ENCODE results near the gene TOPORS.
"Not testable (repeated sequence)": the region's sequence is repeated elsewhere in the genome, so short reads cannot be mapped to it uniquely, and the experiment has no call there.

The TOPORS gene

DNA sequence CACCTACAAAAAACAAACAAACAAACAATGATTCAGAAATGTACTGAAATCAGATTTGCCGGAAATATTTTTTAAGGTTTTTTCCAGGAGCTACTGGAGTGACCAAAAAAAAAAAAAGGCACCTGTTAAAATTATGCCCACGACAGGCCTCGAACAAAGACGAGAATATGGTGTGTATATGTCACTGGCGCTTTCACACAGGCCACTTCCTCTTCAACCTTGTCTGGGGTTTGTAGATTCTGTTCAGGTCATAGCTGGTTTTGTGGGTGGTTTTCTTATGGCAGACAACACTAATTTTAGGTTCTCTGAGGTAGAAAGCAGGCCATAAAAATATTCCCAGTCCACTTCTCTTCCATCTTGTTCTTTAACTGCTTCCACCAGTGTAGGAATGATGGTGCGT, 13.6 kb upstream of the TOPORS start:
- no peak for DNase-seq

DNA sequence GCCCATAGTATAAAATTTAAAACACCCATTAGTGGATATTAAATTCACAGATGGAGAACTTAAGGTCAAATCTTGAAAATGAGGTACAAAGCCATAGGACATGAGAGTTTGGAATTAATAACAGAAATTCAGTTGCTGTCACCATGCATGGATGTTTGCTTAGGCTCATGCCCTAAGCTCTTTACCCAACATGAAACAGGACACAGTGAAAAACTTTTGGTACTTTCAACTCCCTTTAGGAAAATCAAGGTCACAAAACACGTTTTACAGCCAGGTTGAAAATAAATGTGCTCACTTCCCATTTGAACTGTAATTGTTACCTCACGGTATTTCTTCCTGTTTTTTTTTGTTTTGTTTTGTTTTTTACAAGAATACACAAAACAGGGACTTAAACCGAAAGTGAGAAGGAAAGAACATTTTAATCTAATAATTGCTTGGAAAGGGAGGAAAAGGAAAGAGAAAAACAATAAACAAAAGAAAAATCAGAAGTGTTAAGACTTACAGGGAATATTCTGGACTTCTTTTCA, 6.1 kb upstream of the TOPORS start:
- peak in 2 of 4 experiments; percentile 26 to 30 for DNase-seq

DNA sequence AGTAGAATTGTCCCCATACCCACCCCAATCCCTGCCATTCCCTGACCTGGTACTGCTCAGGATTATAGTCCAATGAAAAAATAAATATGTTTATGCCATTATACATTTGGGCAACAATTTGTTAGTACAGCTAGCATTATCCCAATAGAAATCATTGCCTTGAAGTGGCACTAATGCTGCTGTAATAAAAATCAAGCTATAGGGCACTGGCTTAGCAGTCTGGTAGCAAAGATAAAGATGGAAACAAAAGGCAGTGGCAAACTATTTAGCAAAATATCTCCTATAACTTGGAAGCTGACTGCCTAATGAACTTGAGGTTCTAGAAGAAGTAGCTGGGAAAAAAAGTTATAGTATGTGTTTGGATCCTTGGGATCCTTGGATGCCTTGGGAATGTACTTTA, 2.2 kb upstream of the TOPORS start:
- no peak for DNase-seq

DNA sequence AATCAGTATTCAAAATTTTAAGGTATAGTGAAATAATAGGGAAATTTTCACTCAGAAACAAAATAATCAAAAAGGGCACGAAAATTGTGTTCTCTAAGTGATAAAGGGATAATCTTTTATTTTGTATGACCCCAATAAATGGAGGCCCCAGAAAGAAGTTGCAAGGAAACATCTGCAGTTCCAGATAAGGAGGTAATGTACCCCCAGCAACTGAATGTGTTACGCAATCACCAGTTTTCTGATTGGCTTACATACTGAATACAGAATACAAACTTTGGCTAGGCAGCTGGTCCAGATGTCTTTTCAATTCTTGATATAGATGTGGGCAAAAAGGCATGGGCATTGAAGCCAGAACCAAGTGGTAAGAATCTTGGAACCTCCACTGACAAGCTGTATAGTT, 1.7 kb upstream of the TOPORS start:
- no peak for DNase-seq

DNA sequence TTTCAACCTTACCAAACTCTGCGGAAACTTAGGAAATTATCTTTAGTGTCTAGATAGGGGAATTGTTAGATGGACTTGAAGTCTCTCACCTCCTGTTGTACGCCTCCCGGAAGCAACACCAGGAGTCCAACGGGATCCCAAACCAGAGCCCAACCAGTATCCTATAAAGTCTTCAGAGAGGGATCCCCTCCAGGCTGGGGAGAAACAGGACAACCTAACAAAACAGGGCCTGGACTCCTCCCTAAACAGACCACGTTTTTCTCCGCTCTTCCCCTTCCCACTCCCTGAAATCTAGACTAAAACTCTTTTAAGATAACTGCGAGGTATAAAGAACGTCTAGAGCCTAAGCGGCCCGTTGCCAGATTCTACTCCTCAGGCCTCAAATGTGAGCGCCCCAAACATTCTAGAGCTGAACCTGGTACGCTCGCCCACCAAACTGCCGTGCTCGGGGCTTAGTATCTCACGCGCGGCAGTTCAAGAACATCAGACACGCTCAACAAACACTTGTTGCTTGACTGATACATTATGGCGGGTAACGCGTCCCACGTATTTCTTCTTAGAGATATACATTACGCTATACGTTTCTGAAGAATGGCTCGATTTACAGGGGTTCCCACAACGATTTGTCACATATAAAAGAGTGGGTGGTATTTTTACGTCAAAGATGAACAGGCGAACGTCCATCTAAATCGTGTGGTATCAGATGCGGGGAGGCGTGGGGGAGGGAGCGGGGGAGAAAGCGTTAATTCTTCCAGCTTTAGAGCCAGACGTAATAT, 922 bp downstream of the TOPORS start:
- DNase-seq, result peak; percentile 43 to 76 (median 46)

DNA sequence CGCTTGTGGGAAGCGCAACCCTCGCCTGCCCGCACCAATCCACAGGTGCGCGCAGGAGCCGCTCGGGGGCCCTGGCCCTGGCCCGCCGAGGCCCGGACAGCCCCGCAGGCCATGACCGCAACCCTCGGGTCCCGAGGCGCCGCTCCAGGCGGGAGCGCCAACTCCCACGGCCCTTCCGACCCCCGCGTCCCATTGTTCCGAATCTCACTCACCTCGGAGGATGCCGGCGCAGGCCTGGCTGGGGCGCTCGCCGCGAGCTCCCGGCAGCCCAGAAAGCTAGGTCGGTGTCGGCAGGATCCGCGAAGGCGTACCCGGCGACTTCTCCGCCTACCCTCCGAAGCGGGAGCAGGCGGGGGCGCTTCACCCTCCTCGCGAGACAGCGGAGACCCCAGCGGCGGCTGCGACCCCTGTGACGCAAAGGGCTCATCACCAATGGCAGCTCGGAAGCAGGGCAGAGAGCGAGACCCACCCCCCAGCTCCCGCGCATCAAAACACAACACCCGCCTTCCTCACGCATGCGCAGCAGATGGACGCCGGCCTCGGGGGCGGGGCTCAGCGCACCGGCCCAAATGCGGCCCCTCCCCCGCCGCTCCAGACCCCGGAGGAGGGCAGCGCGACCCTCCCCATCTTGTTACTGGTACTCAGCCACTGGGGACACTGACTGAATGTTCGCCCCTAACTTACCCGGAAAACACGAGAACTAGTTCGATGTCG, 1.7 kb downstream of the TOPORS start:
- DNase-seq, result peak; percentile 85 to 92 (median 88)

DNA sequence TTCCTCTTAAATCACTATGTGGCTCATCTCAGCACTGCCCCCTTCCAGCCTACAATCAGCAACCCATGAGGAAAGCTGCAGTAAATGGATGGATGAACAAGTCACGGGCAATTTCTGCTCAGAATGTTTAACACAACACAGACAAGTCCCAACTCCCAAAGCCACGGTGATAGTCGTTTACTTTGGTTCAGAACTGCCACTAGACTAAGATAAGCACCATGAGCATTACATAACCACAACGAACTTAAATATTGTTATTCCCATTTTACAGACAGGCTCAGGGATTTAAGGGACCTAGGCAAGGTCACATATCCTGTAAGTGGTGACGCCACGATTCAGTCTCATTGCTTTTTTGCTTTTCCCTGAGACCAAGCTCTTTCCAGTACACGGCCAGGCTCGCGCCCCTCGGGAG, 2.2 kb downstream of the TOPORS start:
- DNase-seq, result peak in 1 of 4 experiments; percentile 2

DNA sequence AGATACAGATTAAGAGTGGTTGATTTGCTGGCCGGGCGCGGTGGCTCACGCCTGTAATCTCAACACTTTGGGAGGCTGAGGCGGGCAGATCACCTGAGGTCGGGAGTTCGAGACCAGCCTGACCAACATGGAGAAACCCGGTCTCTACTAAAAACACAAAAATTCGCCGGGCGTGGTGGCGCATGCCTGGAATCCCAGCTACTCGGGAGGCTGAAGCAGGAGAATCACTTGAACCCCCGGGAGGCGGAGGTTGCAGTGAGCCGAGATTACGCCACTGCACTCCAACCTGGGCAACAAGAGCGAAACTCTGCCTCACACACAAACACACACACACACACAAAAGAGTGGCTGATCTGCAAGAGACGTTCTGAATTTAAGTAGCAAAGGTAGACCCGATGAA, 4.2 kb downstream of the TOPORS start:
- DNase-seq, result not testable (repeated sequence)

DNA sequence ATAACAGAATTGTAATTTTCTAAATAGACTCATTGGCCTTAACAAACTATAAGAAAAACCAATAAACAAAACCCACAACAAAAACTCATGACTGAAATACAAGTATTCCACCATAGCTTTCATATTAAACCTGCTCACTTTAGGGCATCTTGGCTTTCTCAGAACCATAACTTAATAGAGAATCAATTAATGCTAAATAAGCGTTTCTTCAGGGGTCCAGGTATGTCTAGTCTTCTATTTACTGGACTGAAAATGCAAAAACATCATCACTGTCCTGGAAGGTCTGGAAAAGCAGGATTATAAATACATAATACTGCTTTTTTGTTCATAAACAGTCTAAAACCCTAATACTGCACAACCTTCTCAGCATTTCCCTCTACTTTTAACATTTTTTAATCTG, 6.5 kb downstream of the TOPORS start:
- no peak for DNase-seq

DNA sequence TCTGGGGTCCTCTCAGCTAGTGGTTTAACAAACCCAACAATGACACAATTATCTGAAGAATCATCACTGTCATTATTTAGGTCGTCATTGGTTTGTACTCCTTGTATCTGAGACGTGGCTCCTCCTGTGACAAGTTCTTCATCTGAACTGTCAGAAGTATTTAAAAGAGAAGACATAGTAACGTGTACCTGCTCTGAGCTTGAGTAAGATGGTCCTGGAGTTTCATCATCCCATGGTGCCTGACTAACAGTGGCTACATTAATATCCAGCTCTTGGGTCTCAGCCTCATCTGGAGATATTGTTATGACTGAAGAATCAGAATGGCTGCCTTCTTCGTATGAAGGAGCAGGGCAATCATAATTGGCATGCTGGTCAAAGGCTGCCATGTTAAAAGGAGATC, 9.3 kb downstream of the TOPORS start:
- no peak for DNase-seq

DNA sequence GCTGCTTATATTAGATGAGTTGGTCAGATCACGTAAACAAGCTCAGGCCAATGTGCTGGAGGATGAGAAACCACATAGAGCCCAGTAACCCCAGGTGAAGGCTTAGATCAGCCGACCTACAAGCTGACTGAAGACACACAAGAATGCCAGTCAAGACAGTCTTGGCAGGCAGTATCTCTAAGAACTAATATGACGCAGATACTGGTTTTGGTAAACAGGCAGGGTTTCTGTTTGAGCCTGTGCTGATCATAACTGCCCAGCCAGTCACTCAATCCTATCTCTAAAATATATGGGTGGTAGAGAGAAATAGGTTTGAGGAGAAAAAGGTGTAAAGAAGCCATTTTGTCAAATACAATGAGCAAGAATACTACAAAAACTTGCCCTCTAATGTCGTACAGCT, 18.6 kb downstream of the TOPORS start:
- no peak for DNase-seq

DNA sequence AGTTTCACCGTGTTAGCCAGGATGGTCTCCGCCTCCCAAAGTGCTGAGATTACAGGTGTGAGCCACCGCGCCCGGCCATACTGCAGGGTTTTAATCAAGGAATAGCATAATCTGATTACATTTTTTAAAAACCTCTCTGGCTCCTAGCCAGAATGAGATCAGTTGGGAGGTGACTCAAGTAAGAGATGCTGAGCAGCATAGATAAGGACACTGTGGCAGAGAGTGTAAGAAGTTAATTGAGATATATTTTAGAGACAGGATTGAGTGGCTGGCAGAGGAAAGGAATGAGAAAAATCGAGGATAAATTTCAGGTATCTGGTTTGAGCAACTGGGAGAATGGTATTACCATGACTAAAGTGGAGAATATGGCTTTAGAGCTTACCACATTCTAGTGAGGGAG, 19.1 kb downstream of the TOPORS start:
- DNase-seq, result no peak

DNA sequence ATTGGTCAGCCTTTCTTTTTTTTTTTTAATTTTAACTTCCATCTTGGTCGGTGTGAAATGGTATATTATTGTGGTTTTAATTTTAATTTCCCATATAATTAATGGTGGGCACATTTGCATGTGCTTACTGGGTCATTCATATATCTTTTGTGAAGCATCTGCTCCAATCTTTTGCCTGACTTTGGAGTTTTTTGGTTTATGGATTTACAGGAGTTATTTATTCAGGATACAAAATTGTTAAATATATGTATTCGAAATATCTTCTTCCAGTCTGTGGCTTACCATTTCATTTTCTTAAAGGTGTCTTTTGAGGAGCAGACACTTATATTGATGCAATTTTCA, 25.7 kb downstream of the TOPORS start:
- DNase-seq, result no peak

DNA sequence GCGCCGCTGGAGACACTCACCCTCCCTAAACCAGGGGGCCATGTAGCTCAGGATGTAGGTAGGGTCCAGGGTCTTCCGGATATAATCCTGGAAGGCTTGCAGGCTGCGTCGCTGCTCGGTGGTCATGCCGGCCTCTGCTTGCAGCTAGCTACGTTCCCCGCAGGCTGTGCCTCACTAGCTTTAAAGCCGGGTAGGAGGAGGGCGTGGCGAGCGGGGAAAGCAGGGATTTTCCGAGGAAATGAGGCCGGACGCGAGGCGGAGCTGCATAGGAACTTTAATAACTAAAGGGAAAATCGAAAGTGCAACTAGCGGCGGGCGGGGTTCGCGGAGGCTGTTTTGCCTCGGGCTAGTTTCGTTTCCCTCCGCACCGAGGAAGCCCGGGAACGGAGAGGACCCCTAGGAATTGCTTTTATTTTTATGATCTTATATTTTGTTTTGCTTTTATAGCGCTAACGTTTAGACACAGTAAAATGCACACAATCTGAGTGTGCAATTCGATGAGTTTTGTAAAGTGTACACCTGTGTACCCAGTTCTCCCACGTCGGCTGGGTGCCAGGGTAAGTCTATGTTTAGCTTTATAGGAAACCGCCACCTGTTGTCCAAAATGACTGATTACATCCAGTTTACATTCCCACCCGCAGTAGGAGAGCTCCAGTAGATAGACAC, 26.2 kb downstream of the TOPORS start, which contains the start of gene RIGI:
TSS of gene RIGI (minus strand) at position 156 of the 666 bp plus-strand sequence. CDS start at position 126, 30 bp downstream.
- DNase-seq, result peak; percentile 90 to 96 (median 94)

DNA sequence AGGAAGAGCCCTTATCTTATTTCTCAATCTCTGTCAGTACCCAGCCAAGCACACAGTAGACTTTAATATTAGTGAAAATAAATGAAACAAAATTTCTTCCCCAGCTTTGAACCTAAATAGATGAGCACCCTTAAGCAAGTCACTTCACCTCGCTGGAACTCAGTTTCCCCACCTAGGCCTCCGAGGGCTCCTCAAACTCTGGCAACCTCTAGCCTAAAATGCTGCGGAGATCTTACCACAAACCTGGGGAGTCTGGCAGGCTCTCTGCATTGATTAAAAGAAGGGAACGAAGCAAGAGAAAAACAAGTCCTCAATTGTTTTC, 26.7 kb downstream of the TOPORS start:
- DNase-seq, result no peak

DNA sequence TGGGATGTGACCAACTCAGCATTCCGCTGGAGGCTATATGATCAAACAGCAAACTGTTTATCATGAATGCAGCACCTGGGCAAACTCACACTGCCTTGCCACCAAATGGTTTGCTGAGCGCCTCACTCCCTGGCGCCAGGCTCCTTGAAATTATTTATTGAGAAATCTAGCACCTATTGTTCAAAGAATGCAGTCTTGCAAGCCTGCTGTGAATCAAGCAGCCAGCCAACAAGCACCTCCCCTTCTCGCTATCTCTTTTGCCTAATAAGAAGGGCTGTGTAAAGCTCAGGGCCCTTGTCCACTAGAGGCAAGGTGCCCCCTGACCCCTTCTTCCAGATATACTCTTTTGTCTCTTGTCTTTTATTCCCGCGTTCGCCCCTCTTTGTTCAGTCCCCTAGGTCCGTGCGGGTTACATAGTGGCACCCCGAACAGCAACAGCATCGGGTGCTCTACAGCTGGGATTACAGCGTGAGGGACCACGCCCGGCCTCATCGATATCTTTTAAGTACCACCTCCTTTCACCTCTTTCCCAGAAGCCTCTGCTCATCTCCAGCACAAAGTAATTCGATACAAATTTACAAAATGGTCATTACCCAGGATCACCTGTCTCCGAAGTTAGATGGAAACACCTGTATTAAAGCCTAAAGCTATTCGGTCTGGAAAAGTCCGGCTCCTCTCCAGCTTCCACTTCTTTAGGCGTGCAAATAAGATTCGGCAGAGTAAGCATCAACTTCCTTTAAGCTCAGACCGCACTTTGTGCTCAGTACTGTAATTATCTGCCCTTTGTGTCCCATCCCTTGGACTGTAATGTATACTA, 27.3 kb downstream of the TOPORS start:
- DNase-seq, result peak; percentile 36 to 59 (median 48)

DNA sequence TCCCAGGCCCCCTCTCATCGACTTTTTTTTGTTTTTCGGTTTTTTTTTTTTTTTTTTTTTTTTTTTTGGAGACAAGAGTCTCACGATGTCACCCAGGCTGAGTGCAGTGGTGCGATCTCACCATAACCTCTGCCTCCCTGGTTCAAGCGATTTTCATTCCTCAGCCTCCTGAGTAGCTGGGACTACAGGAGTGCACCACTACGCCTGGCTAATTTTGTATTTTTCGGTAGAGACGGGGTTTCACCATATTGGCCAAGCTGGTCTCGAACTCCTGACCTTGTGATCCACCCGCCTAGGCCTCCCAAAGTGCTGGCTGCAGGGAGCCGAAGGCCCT, 27.9 kb downstream of the TOPORS start:
- DNase-seq, result not testable (repeated sequence)

DNA sequence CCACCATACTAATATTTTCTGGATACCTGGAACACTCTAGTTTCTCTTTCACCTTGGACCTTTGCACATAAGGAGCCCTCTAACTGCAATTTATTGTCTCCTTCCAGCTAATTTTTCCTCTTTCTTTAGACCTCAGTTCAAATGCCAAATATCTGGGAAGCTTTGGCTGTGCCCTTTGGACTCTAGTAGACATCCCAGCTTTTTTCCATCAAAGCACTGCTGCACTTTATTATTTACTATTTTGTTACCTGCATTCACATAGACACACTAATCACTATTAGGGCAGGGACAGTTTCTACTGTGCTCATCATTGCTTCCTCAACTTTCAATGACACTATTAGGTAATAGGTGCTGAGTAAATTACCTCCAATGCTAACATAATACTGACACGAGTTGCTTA, 28.5 kb downstream of the TOPORS start:
- no peak for DNase-seq

DNA sequence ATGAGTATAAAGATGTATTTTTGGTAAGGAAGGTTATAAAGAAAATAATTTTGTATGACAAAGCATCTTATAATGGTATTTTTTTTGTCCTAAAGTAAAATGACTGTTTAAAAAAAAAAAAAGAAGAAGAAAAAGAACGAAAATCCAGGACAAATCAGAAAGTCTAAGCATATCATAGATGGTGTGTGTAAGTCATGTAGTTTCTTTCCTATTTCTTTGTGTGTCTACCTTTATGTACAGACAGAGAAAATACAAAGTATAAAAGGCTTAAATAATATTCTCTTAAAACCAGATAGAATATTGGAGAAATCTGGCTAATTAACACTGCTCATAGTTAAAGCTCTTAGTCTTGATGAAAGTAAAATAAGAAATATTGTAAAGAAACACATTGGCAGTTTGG, 34.1 kb downstream of the TOPORS start:
- DNase-seq, result no peak

DNA sequence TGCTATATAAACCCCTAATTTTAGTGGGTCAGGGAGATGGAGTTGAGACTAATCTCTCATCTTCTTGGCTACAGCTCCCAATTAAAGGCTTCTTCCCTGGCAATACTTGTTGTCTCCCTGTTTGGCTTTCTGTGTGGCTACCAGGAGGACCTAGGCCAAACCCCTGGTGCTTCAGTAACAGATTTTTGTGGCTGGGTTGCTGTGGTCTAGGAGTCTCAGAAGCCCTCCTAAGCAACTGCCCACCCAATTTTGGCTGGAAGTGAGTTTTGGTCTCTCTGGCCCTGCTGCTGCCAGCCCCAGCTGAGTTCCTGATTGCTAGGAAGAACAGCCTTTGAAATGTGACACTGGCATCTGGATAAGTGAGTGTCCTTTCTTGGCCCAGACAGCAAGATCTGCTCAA, 36.1 kb downstream of the TOPORS start:
- DNase-seq, result no peak

DNA sequence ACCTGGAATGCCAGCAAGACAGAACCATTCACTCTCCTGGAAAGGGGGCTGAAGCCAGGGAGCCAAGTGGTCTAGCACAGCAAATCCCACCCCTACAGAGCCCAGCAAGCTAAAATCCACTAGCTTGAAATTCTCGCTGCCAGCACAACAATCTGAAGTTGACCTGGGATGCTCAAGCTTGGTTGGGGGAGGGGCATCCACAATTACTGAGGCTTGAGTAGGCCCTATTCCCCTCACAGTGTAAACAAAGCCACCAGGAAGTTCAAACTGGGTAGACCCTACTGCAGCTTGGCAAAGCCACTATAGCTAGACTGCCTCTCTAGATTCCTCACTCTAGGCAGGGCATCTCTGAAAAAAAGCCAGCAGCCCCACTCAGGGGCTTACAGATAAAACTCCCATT, 43.7 kb downstream of the TOPORS start:
- DNase-seq, result no peak

DNA sequence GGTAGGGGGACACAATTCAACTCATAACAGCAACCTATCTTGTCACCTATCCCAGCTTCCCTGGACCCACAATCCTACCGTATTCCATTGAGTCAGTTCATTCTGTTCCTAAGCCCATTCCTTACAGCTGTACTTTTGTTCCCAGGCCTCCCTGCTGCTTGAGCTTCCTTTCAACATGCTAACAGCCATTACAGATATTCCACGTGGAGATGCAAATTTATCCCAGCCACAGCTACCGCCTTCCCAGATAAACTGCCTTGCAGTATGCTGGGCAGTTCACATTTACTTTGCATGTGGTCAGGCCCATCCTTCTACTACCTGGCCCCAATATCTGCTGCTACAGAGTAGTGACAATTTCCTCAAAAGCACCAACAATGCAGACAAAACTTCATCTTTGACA, 49.4 kb downstream of the TOPORS start:
- DNase-seq, result no peak

DNA sequence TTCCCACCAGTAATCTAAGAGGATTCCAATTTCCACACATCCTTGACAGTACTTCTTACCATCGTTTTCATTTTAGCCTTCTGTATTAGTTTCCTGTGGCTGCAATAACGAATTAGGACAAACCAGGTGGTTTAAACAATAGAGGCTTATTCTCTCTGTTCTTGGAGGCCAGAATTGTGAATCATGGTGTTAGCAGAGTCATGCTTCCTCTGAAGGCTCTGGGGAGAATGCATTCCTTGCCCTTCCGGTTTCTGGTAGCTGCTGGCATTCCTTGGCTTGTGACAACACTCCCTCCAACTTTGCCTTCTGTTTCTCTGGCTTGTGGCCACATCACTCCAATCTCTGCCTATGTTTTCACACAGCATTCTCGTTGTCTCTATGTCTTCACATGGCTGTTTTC, 49.9 kb downstream of the TOPORS start:
- no peak for DNase-seq
